GM18873 (cell line): Measurements from ENCODE around the gene ATP5MK.
"Not testable (repeated sequence)": the region's sequence is repeated elsewhere in the genome, so short reads cannot be mapped to it uniquely, and the experiment has no call there.

Source experiments
- ATAC-seq: cut with Tn5 transposase; IDR thresholded peaks from one replicate; pipeline ENCODE4 v1.9.1; 2021; ENCODE audit warnings: mild to moderate bottlenecking, moderate library complexity, moderate number of reproducible peaks; ENCODE audit not compliant: unreplicated experiment, low FRiP score

Gene ATP5MK

GRCh38 chr10:103396067-103396788, at the start of gene ATP5MK, which contains the start of gene PDCD11:
Gene ATP5MK, minus strand, starts transcription at chr10:103396475. Its CDS starts 4,018 bp downstream, at chr10:103392457.
Gene PDCD11, plus strand, starts transcription at chr10:103396626. Its CDS starts 1,801 bp downstream, at chr10:103398427.
- ATAC-seq: peak; percentile 97

GRCh38 chr10:103445366-103445765, 49.1 kb upstream of the ATP5MK start:
- no peak for ATAC-seq

- ATAC-seq: no peak
Measured at GRCh38 chr10:103444478-103444877, 48.2 kb upstream of the ATP5MK start.

GRCh38 chr10:103443475-103444185, 47.4 kb upstream of the ATP5MK start:
- no peak for ATAC-seq

- ATAC-seq: no peak
Measured at GRCh38 chr10:103442031-103442461, 45.8 kb upstream of the ATP5MK start.

- ATAC-seq: no peak
Measured at GRCh38 chr10:103441611-103442010, 45.3 kb upstream of the ATP5MK start.

- ATAC-seq: no peak
Measured at GRCh38 chr10:103441206-103441605, 44.9 kb upstream of the ATP5MK start.

GRCh38 chr10:103440416-103440815, 44.1 kb upstream of the ATP5MK start:
- no peak for ATAC-seq

GRCh38 chr10:103439776-103440175, 43.5 kb upstream of the ATP5MK start:
- ATAC-seq: no peak

- ATAC-seq: no peak
Measured at GRCh38 chr10:103433858-103434257, 37.6 kb upstream of the ATP5MK start.

- ATAC-seq: no peak
Measured at GRCh38 chr10:103431902-103432301, 35.6 kb upstream of the ATP5MK start.

- no peak for ATAC-seq
Measured at GRCh38 chr10:103429647-103430046, 33.4 kb upstream of the ATP5MK start.

GRCh38 chr10:103428989-103429643, 32.8 kb upstream of the ATP5MK start:
- ATAC-seq: no peak

- no peak for ATAC-seq
Measured at GRCh38 chr10:103427866-103428265, 31.6 kb upstream of the ATP5MK start.

- no peak for ATAC-seq
Measured at GRCh38 chr10:103423748-103424147, 27.5 kb upstream of the ATP5MK start.

GRCh38 chr10:103419101-103419500, 22.8 kb upstream of the ATP5MK start:
- no peak for ATAC-seq

- no peak for ATAC-seq
Measured at GRCh38 chr10:103417601-103418000, 21.3 kb upstream of the ATP5MK start.

- not testable (repeated sequence) for ATAC-seq
Measured at GRCh38 chr10:103417148-103417469, 20.8 kb upstream of the ATP5MK start.

- ATAC-seq: no peak
Measured at GRCh38 chr10:103416436-103417147, 20.3 kb upstream of the ATP5MK start.

- ATAC-seq: no peak
Measured at GRCh38 chr10:103415581-103415980, 19.3 kb upstream of the ATP5MK start.

- no peak for ATAC-seq
Measured at GRCh38 chr10:103413564-103413963, 17.3 kb upstream of the ATP5MK start.
